ENCODE data around the gene SLITRK6.
"Not testable (repeated sequence)": the region's sequence is repeated elsewhere in the genome, so short reads cannot be mapped to it uniquely, and the experiment has no call there.

The SLITRK6 gene

GRCh38 chr13:85799097-85799582, at the start of gene SLITRK6:
Gene SLITRK6, minus strand, starts transcription at chr13:85799419. Its CDS starts 2,911 bp downstream, at chr13:85796508.
- peak; percentile 38 for DNase-seq

- no peak for DNase-seq
Observed at GRCh38 chr13:85847012-85847411, 47.8 kb upstream of the SLITRK6 start.

- no peak for DNase-seq
Observed at GRCh38 chr13:85841427-85841826, 42.2 kb upstream of the SLITRK6 start.

GRCh38 chr13:85833921-85834320, 34.7 kb upstream of the SLITRK6 start:
- no peak for DNase-seq

GRCh38 chr13:85828094-85828684, 29.0 kb upstream of the SLITRK6 start:
- no peak for DNase-seq

- DNase-seq = no peak
Observed at GRCh38 chr13:85825454-85825853, 26.2 kb upstream of the SLITRK6 start.

- DNase-seq = no peak
Observed at GRCh38 chr13:85823832-85824231, 24.6 kb upstream of the SLITRK6 start.

- no peak for DNase-seq
Observed at GRCh38 chr13:85819513-85819912, 20.3 kb upstream of the SLITRK6 start.

- DNase-seq = no peak
Observed at GRCh38 chr13:85816413-85816812, 17.2 kb upstream of the SLITRK6 start.

GRCh38 chr13:85812282-85812681, 13.1 kb upstream of the SLITRK6 start:
- DNase-seq = no peak

GRCh38 chr13:85808811-85809210, 9.6 kb upstream of the SLITRK6 start:
- no peak for DNase-seq

- DNase-seq = no peak
Observed at GRCh38 chr13:85806553-85807175, 7.4 kb upstream of the SLITRK6 start.

- no peak for DNase-seq
Observed at GRCh38 chr13:85798556-85798955, 663 bp downstream of the SLITRK6 start.

- no peak for DNase-seq
Observed at GRCh38 chr13:85797311-85797710, 1.9 kb downstream of the SLITRK6 start.

GRCh38 chr13:85785205-85785604, 14.0 kb downstream of the SLITRK6 start:
- DNase-seq = no peak

- no peak for DNase-seq
Observed at GRCh38 chr13:85772367-85772766, 26.9 kb downstream of the SLITRK6 start.

GRCh38 chr13:85771856-85772255, 27.4 kb downstream of the SLITRK6 start:
- DNase-seq = no peak

- DNase-seq = no peak
Observed at GRCh38 chr13:85768946-85769345, 30.3 kb downstream of the SLITRK6 start.

GRCh38 chr13:85755123-85755522, 44.1 kb downstream of the SLITRK6 start:
- no peak for DNase-seq

- DNase-seq = not testable (repeated sequence)
Observed at GRCh38 chr13:85743201-85743770, 55.9 kb downstream of the SLITRK6 start.

Data from left hindlimb (tissue), 1 donor.